ENCODE measurements around the gene CHID1.

CHID1 gene

GRCh38 chr11:819129-819931, 91.3 kb downstream of the CHID1 start:
- Histone ChIP-seq H3K79me2 (ENCODE audit: control insufficient read depth, low read length) (peaks cover 16% of the 10 kb centered on the region), H3K27ac (ENCODE audit: low read depth, low read length) (peak overlapping the region; percentile 44)

GRCh38 chr11:818396-819128, 92.0 kb downstream of the CHID1 start, which contains the start of gene PNPLA2:
TSS of gene PNPLA2 (plus strand) at chr11:818914. CDS start at chr11:819719, 805 bp downstream.
- Histone ChIP-seq H3K4me2 (ENCODE audit: low read length) (peak within 1 kb of the TSS; percentile 83), H3K4me1 (ENCODE audit: control insufficient read depth, low read length) (peaks cover 20% of the 10 kb centered on the region), H3K27ac (ENCODE audit: low read depth, low read length) (peak within 1 kb of the TSS; percentile 44), H3F3A (ENCODE audit: control insufficient read depth, insufficient read depth) (peaks cover 26% of the 10 kb centered on the region), H3K79me2 (ENCODE audit: control insufficient read depth, low read length) (peaks cover 16% of the 10 kb centered on the region), H3K4me3 (ENCODE audit: low read length) (peak within 1 kb of the TSS; percentile 73), H3K9me2 (replicated peaks; ENCODE audit: control insufficient read depth, low read length) (no peaks in the 10 kb centered on the region), H3K27me3 (ENCODE audit: control insufficient read depth, low read length) (no peaks in the 10 kb centered on the region), H4K20me1 (ENCODE audit: control insufficient read depth, insufficient read depth, low read depth, low read length) (peaks cover 11% of the 10 kb centered on the region), H3K9me3 (ENCODE audit: control insufficient read depth, insufficient read depth, low read length) (no peaks in the 10 kb centered on the region), H3K36me3 (ENCODE audit: control insufficient read depth, low read length) (peaks cover 18% of the 10 kb centered on the region)
- TF ChIP-seq EZH2phosphoT487 (IDR thresholded peaks at IDR 0.05; ENCODE audit: borderline replicate concordance, low read length): no peak
- TF ChIP-seq CTCF (IDR thresholded peaks at IDR 0.05; ENCODE audit: low read depth, low read length, poor library complexity, severe bottlenecking): no peak

More at GRCh38 chr11:819129-819931, 91.3 kb downstream of the CHID1 start:
- Histone ChIP-seq H3K27me3 (ENCODE audit: control insufficient read depth, low read length) (no peaks in the 10 kb centered on the region), H3F3A (ENCODE audit: control insufficient read depth, insufficient read depth) (peaks cover 20% of the 10 kb centered on the region), H3K4me3 (ENCODE audit: low read length) (peak overlapping the region; percentile 73), H3K36me3 (ENCODE audit: control insufficient read depth, low read length) (peaks cover 17% of the 10 kb centered on the region; the same call in 1 of the 2 replicates), H4K20me1 (ENCODE audit: control insufficient read depth, insufficient read depth, low read depth, low read length) (peaks cover 11% of the 10 kb centered on the region), H3K4me2 (ENCODE audit: low read length) (peak overlapping the region; percentile 83), H3K9me2 (replicated peaks; ENCODE audit: control insufficient read depth, low read length) (no peaks in the 10 kb centered on the region), H3K4me1 (ENCODE audit: control insufficient read depth, low read length) (peaks cover 17% of the 10 kb centered on the region), H3K9me3 (ENCODE audit: control insufficient read depth, insufficient read depth, low read length) (no peaks in the 10 kb centered on the region)
- TF ChIP-seq CTCF (IDR thresholded peaks at IDR 0.05; ENCODE audit: low read depth, low read length, poor library complexity, severe bottlenecking): no peak
- no peak for TF ChIP-seq EZH2phosphoT487 (IDR thresholded peaks at IDR 0.05; ENCODE audit: borderline replicate concordance, low read length)
